ENCODE data around the gene SOWAHD.

The SOWAHD gene

DNA sequence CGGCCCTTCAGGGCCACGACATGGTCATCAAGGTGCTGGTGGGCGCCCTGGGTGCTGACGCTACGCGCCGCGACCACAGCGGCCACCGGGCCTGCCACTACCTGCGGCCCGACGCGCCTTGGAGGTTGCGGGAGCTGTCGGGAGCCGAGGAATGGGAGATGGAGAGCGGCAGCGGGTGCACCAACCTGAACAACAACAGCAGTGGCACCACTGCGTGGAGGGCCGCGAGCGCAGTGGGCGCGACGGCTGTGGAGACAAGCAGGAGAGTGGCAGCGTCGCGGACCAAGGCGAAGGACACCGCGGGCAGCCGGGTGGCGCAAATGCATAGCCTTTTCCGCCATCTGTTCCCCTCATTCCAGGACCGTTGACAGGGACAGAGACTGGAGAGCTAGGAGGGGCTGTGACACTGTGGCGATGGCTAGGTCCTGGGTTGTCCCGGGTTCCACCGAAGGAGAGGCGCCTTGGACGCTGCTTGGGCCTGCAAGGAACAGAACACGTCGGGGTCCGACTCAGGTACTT lies 919 bp downstream of the SOWAHD start:
- no peak for TF ChIP-seq GABPA (IDR thresholded peaks at IDR 0.05; ENCODE audit: low read depth)
- TF ChIP-seq REST (IDR thresholded peaks at IDR 0.05; ENCODE audit: insufficient replicate concordance, low read depth), result peak; percentile 49
- H3K27me3 ChIP-seq (ENCODE audit: insufficient read depth, poor library complexity, severe bottlenecking), result no peaks in the 10 kb centered on the region
- peak overlapping the region; percentile 74 for H3K4me3 ChIP-seq (replicated peaks; ENCODE audit: insufficient read depth, low read length)
- H3K27ac ChIP-seq (replicated peaks), result peak overlapping the region; percentile 87
- DNase-seq (ENCODE audit: low read depth in 1 of 2, low spot score in 1 of 2), result no peak

DNA sequence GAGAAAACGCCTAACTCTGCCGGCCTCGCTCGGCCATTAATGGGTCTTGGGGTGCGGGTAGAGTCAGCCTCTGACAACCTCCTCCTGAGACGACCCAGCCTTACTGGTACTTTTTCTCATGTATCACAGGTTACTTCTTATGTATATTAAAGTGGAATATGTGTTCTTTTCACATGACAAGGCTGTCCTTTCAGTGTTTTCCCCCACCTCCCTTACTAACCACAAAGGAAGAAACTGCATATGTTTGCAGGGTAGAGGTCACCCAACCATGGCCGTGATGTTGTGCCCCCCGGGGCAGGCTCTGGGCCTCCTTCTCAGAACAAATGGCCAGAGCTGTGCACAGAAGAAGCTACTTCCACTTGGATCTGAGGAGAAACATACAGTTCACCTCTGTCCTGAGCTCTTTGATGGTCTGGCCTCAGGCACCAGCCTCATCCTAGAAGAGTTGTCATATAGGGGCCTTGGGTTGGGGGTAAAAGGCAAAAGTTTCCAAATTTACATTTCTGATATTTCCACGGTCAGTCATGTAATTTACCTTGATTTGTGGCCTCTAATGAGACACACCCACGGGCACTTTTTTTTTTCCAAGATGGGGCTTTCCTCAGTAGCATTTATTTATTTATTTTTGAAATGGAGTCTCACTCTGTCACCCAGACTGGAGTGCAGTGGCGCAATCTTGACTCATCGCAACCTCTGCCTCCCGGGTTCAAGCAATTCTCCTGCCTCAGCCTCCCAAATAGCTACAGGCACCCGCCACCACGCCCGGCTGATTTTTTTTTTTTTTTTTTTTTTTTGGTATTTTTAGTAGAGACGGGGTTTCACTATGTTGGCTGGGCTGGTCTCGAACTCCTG lies 1.9 kb downstream of the SOWAHD start:
- Histone ChIP-seq H3K27ac (replicated peaks) (peak overlapping the region; percentile 87), H3K27me3 (ENCODE audit: insufficient read depth, poor library complexity, severe bottlenecking) (no peaks in the 10 kb centered on the region), H3K4me3 (replicated peaks; ENCODE audit: insufficient read depth, low read length) (peak overlapping the region; percentile 74)
- TF ChIP-seq CTCF (IDR thresholded peaks at IDR 0.05; ENCODE audit: insufficient read depth, low read length), result no peak
- peak in 1 of 2 experiments; percentile 56 for DNase-seq (ENCODE audit: low read depth in 1 of 2, low spot score in 1 of 2)

- TF ChIP-seq POLR2AphosphoS5 (IDR thresholded peaks at IDR 0.05; ENCODE audit: low read depth), result no peak
- no peak for TF ChIP-seq CTCF (IDR thresholded peaks at IDR 0.05; ENCODE audit: insufficient read depth, low read length)
- TF ChIP-seq GABPA (IDR thresholded peaks at IDR 0.05; ENCODE audit: low read depth), result no peak
- no peak for TF ChIP-seq SPI1 (IDR thresholded peaks at IDR 0.05; ENCODE audit: borderline replicate concordance, low read depth)
- no peak for TF ChIP-seq REST (IDR thresholded peaks at IDR 0.05; ENCODE audit: insufficient replicate concordance, low read depth)
- peak overlapping the region; percentile 11; the same call in 1 of the 2 replicates for H3K27ac ChIP-seq (replicated peaks)
- H3K27me3 ChIP-seq (ENCODE audit: insufficient read depth, poor library complexity, severe bottlenecking), result no peaks in the 10 kb centered on the region
- H3K4me3 ChIP-seq (replicated peaks; ENCODE audit: insufficient read depth, low read length), result no peak overlapping the region
- DNase-seq (ENCODE audit: low read depth in 1 of 2, low spot score in 1 of 2), result peak in 1 of 2 experiments; percentile 57
These were observed 4.3 kb downstream of the SOWAHD start for GRCh38 chrX:119762718-119763117.

GRCh38 chrX:119763181-119763580 lies 4.8 kb downstream of the SOWAHD start:
- Histone ChIP-seq H3K27ac (replicated peaks) (peak overlapping the region; percentile 11; the same call in 1 of the 2 replicates), H3K4me3 (replicated peaks; ENCODE audit: insufficient read depth, low read length) (no peak overlapping the region), H3K27me3 (ENCODE audit: insufficient read depth, poor library complexity, severe bottlenecking) (no peaks in the 10 kb centered on the region)
- DNase-seq (ENCODE audit: low read depth in 1 of 2, low spot score in 1 of 2), result no peak
- TF ChIP-seq POLR2AphosphoS5 (IDR thresholded peaks at IDR 0.05; ENCODE audit: low read depth), result no peak
- no peak for TF ChIP-seq CTCF (IDR thresholded peaks at IDR 0.05; ENCODE audit: insufficient read depth, low read length)
- TF ChIP-seq REST (IDR thresholded peaks at IDR 0.05; ENCODE audit: insufficient replicate concordance, low read depth), result no peak
- no peak for TF ChIP-seq GABPA (IDR thresholded peaks at IDR 0.05; ENCODE audit: low read depth)
- TF ChIP-seq SPI1 (IDR thresholded peaks at IDR 0.05; ENCODE audit: borderline replicate concordance, low read depth), result no peak

Data from HL-60 (cell line).